ENCODE results near the gene SDC3.

Gene SDC3

DNA sequence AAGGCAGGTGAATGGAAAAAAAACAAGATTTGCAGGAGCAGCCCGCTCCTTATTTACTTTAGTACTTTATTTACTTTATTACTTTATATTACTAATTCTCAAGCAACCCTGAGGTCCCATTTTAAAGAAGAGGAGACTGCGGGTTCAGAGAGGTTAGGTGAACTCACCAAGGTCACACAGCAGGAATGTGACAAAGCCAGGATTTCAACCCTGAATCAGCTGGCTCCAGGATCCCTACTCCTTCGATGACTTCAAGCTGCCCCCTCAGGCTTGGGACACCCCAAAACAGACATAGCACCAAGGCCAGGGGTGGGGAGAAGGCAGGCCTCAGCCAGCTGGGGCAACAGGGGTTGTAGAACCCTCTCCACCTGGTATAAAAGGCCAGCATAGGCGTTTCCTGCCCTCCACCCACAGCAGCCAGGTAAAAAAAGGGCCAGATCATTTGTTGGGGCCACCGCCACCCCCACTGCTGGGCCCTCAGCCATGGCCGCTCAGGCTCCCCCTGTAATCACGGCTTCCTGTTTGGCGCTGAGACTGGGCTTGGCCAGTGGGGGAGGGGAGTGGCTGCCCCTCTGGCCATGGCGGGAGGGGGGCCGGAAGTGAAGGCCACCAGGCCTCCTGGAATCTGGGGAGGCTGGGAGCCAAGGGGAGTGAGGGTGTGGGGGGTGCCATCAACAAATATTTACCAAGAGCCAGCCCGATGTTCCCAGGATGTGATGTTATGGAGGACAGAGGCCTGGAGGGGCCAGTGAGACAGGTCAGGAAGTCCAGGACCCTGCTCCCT is 6.6 kb downstream of the SDC3 start:
- TF ChIP-seq, protein P1, sequence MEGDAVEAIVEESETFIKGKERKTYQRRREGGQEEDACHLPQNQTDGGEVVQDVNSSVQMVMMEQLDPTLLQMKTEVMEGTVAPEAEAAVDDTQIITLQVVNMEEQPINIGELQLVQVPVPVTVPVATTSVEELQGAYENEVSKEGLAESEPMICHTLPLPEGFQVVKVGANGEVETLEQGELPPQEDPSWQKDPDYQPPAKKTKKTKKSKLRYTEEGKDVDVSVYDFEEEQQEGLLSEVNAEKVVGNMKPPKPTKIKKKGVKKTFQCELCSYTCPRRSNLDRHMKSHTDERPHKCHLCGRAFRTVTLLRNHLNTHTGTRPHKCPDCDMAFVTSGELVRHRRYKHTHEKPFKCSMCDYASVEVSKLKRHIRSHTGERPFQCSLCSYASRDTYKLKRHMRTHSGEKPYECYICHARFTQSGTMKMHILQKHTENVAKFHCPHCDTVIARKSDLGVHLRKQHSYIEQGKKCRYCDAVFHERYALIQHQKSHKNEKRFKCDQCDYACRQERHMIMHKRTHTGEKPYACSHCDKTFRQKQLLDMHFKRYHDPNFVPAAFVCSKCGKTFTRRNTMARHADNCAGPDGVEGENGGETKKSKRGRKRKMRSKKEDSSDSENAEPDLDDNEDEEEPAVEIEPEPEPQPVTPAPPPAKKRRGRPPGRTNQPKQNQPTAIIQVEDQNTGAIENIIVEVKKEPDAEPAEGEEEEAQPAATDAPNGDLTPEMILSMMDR (IDR thresholded peaks at IDR 0.05; ENCODE audit: low read depth, low read length, missing control alignments) = no peak
- H3K27me3 ChIP-seq (replicated peaks) = no peaks in the 10 kb centered on the region
- no peak overlapping the region for H3K27ac ChIP-seq
- no peaks in the 10 kb centered on the region for H3K36me3 ChIP-seq (replicated peaks)
- in situ Hi-C loops (cut with HindIII; ENCODE audit: low pct_ligation_motif_present, low sequenced_read_pairs) = no loop called here
- H3K4me3 ChIP-seq (ENCODE audit: low read depth, low read length) = no peak overlapping the region
- no peak for DNase-seq

DNA sequence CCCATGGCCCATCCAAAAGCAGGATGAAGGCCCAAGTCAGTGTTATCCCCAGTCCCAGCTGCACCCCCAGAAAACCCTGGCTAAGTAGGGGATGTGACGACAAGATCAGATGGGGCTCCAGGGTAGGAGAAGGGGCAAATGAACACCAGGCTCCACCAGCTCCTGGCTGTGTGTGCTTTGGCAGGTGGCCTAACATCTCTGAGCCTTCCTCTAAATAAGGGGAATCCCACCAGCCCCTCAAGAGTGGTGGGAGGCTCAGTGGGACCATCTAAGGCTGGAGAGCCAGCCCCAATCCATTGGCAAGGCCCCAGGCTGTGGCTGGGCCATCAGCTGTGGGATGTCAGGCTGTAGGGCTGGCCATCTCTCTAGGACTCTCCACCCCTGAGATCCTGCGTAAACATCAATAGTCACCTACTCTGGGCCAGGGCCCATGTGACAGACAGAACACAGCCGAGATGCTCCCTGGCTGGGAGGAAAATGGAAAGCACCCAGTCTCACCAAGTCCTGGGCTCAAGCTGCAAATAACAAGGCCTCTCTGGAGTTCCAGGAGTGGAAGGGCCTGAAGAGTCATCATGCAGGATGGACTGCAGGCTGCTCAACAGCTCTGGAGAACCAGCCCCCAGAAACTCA is 7.5 kb downstream of the SDC3 start:
- TF ChIP-seq, protein P1 (IDR thresholded peaks at IDR 0.05; ENCODE audit: low read depth, low read length, missing control alignments) = no peak
- in situ Hi-C loops (cut with HindIII; ENCODE audit: low pct_ligation_motif_present, low sequenced_read_pairs) = no loop called here

DNA sequence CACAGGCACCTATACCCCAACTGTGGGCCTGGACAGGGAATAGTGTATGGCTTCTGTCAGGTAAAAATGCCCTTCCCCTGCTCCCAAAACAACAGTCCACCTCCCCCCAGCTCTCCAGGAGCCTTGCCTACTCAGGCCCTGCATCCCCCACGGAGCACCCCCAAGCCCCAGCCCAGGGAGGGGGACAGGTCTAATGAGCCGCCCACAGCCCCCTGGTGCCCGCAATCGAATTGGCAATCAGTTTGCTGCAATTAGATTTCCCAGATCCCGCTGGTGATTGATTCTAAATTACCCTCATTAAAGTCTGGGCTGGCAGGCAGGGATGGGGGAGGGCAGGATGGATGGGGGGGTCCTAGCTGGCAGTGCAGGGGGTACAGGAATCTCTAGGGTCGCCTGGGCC is 8.1 kb downstream of the SDC3 start:
- Histone ChIP-seq H3K27me3 (replicated peaks) (no peaks in the 10 kb centered on the region), H3K4me3 (ENCODE audit: low read depth, low read length) (no peak overlapping the region), H3K36me3 (replicated peaks) (no peaks in the 10 kb centered on the region), H3K27ac (no peak overlapping the region)
- no peak for DNase-seq
- in situ Hi-C loops (cut with HindIII; ENCODE audit: low pct_ligation_motif_present, low sequenced_read_pairs) = no loop called here
- TF ChIP-seq, protein P1 (IDR thresholded peaks at IDR 0.05; ENCODE audit: low read depth, low read length, missing control alignments) = peak; percentile 4

More for the DNA sequence above, 7.5 kb downstream of the SDC3 start:
- H3K36me3 ChIP-seq (replicated peaks) = no peaks in the 10 kb centered on the region
- DNase-seq = no peak
- H3K4me3 ChIP-seq (ENCODE audit: low read depth, low read length) = no peak overlapping the region
- H3K27me3 ChIP-seq (replicated peaks) = no peaks in the 10 kb centered on the region
- no peak overlapping the region for H3K27ac ChIP-seq

DNA sequence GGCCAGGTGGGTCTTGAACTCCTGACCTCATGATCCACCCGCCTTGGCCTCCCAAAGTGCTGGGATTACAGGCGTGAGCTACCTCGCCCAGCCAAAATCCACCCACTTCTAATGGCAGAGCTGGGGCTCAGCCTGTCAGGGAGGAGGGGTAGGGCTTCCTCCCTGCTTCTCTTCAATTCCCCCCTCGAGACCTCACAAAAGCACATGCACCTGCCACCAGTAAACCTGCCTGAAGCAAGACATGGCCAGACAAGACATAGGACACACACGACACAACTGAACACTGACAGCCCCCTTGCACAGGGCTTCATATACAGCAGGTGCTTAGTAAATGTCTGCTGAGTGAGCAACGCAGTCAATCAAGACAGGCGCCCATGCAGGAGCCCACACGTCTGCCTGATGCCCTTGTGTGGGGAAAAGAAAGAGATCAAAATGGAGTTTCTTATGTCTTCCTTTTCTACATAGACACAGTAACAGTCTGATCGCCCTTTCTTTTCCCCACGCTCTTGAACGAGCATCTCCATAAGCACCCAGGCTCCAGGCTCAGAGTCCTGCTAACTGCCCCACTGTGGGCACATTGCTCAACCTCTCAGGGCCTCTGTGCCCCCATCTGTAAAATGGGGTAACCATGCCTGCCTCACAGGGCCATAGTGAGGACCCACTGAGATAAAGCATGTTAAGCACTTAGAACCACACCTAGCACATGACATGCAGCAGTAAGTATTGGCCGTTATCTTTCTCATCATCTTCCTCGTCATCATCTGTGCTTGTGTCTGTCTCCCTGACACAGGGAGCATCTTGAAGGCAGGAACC is 8.8 kb downstream of the SDC3 start:
- in situ Hi-C loops (cut with HindIII; ENCODE audit: low pct_ligation_motif_present, low sequenced_read_pairs) = no loop called here
- DNase-seq = no peak
- TF ChIP-seq, protein P1 (IDR thresholded peaks at IDR 0.05; ENCODE audit: low read depth, low read length, missing control alignments) = no peak
- Histone ChIP-seq H3K4me3 (ENCODE audit: low read depth, low read length) (no peak overlapping the region), H3K27ac (no peak overlapping the region), H3K36me3 (replicated peaks) (no peaks in the 10 kb centered on the region), H3K27me3 (replicated peaks) (no peaks in the 10 kb centered on the region)

DNA sequence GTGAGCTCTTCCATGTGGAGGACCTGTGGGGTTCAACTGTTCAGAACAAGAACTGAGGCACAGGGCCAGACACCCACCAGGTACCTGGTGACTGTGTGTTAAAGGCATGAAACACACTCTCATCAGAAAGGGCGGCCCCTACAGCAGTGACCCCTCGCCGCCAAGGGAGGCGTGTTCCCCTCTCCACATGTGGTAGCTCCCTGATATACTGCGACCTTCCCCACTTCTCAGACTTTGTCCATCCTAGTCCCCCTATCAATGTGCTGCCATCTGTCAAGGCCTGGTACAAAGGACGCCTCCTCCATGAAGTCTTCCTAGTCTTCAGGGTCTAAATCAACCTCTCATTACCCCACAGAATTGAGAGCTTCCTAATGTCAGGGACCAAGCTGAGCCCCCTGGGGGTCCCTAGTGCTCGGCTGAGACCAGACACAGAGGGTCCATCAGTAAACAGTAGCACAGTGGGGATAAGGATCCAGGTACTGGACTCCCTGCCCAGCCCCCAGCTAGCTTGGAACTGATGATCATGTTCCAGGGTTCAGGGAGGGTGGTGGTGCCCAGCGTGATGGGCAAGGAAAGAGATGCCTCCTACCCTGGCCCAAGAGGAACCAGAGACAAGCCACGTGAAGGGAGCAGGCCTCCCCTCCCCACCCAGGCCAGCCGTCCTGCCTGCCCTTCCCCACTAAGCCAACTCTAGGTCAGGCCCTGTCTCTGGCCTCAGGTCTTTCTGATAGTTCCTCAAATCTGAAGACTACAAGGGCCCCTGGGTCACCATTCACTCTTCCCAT is 10.3 kb downstream of the SDC3 start:
- TF ChIP-seq, protein P1 (IDR thresholded peaks at IDR 0.05; ENCODE audit: low read depth, low read length, missing control alignments) = no peak
- Histone ChIP-seq H3K27ac (no peak overlapping the region), H3K36me3 (replicated peaks) (no peaks in the 10 kb centered on the region), H3K4me3 (ENCODE audit: low read depth, low read length) (no peak overlapping the region), H3K27me3 (replicated peaks) (no peaks in the 10 kb centered on the region)
- in situ Hi-C loops (cut with HindIII; ENCODE audit: low pct_ligation_motif_present, low sequenced_read_pairs) = no loop called here
- no peak for DNase-seq

All from brain microvascular endothelial cell (primary cell).